ENCODE results near the gene RALGAPB.

RALGAPB gene

DNA sequence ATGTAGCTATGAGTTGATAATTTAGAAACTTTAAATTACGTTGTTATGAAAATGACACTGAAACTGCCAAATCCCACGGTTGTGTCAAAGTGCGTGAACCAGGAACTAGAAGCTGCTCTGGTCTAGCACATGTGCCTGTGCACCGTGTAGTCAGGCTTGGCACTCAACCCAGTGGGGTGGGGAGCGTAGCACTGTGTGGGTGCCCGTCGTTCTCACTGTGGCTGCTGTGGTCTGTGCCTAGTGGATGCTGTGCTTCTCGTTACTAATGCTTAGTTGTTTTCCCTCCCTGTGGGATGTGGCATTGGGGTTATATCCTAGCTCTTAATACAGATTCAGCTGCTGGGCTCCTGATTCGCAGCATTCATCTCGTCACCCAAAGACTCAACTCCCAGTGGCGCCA is 62.1 kb downstream of the RALGAPB start:
- H3K4me2 ChIP-seq (ENCODE audit: low read depth, low read length), result no peak overlapping the region
- 0 out of 2 replicates have a peak, but pooled peaks cover 5% of the 10 kb centered on the region for H3K36me3 ChIP-seq (replicated peaks; ENCODE audit: insufficient read depth, low read length)
- no peak overlapping the region for H3K27ac ChIP-seq (ENCODE audit: low read length)
- H3K4me3 ChIP-seq (ENCODE audit: low read length), result no peak overlapping the region
- no peaks in the 10 kb centered on the region for H3K9me2 ChIP-seq (replicated peaks; ENCODE audit: insufficient read depth, low read length)
- H3F3A ChIP-seq (ENCODE audit: insufficient read depth, low read length), result no peaks in the 10 kb centered on the region
- no peak overlapping the region for H3K9ac ChIP-seq (ENCODE audit: low read length)
- TF ChIP-seq EZH2phosphoT487 (IDR thresholded peaks at IDR 0.05; ENCODE audit: low read length) (no peak), EZH2 (optimal IDR thresholded peaks at IDR 0.05; ENCODE audit: low read depth, low read length) (no peak)
- TF ChIP-seq, protein P1, sequence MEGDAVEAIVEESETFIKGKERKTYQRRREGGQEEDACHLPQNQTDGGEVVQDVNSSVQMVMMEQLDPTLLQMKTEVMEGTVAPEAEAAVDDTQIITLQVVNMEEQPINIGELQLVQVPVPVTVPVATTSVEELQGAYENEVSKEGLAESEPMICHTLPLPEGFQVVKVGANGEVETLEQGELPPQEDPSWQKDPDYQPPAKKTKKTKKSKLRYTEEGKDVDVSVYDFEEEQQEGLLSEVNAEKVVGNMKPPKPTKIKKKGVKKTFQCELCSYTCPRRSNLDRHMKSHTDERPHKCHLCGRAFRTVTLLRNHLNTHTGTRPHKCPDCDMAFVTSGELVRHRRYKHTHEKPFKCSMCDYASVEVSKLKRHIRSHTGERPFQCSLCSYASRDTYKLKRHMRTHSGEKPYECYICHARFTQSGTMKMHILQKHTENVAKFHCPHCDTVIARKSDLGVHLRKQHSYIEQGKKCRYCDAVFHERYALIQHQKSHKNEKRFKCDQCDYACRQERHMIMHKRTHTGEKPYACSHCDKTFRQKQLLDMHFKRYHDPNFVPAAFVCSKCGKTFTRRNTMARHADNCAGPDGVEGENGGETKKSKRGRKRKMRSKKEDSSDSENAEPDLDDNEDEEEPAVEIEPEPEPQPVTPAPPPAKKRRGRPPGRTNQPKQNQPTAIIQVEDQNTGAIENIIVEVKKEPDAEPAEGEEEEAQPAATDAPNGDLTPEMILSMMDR (IDR thresholded peaks at IDR 0.05; ENCODE audit: low read length), result no peak
- no peak overlapping the region for H2AFZ ChIP-seq (ENCODE audit: low read length)
- H4K20me1 ChIP-seq (ENCODE audit: insufficient read depth, low read length), result no peaks in the 10 kb centered on the region
- H3K9me3 ChIP-seq (replicated peaks; ENCODE audit: insufficient read depth, low read length), result no peaks in the 10 kb centered on the region
- no peak for DNase-seq
- H3K4me1 ChIP-seq (ENCODE audit: low read length), result no peaks in the 10 kb centered on the region
- no peaks in the 10 kb centered on the region for H3K27me3 ChIP-seq (replicated peaks; ENCODE audit: insufficient read depth, low read length)
- H3K79me2 ChIP-seq (ENCODE audit: low read length), result no peaks in the 10 kb centered on the region

- DNase-seq, result no peak
- TF ChIP-seq EZH2phosphoT487 (IDR thresholded peaks at IDR 0.05; ENCODE audit: low read length) (no peak), EZH2 (optimal IDR thresholded peaks at IDR 0.05; ENCODE audit: low read depth, low read length) (no peak)
- TF ChIP-seq, protein P1 (IDR thresholded peaks at IDR 0.05; ENCODE audit: low read length), result no peak
- no peaks in the 10 kb centered on the region for H3K27me3 ChIP-seq (replicated peaks; ENCODE audit: insufficient read depth, low read length)
- no peaks in the 10 kb centered on the region for H4K20me1 ChIP-seq (ENCODE audit: insufficient read depth, low read length)
- no peak overlapping the region for H3K4me2 ChIP-seq (ENCODE audit: low read depth, low read length)
- H3K27ac ChIP-seq (ENCODE audit: low read length), result no peak overlapping the region
- H3K4me3 ChIP-seq (ENCODE audit: low read length), result no peak overlapping the region
- H3K36me3 ChIP-seq (replicated peaks; ENCODE audit: insufficient read depth, low read length), result 0 out of 2 replicates have a peak, but pooled peaks cover 5% of the 10 kb centered on the region
- H3K9me3 ChIP-seq (replicated peaks; ENCODE audit: insufficient read depth, low read length), result no peaks in the 10 kb centered on the region
- H3K4me1 ChIP-seq (ENCODE audit: low read length), result no peaks in the 10 kb centered on the region
- H3K9me2 ChIP-seq (replicated peaks; ENCODE audit: insufficient read depth, low read length), result no peaks in the 10 kb centered on the region
- no peak overlapping the region for H3K9ac ChIP-seq (ENCODE audit: low read length)
- no peak overlapping the region for H2AFZ ChIP-seq (ENCODE audit: low read length)
- no peaks in the 10 kb centered on the region for H3K79me2 ChIP-seq (ENCODE audit: low read length)
- no peaks in the 10 kb centered on the region for H3F3A ChIP-seq (ENCODE audit: insufficient read depth, low read length)
Measured at GRCh38 chr20:38536310-38536709, 63.7 kb downstream of the RALGAPB start.

DNA sequence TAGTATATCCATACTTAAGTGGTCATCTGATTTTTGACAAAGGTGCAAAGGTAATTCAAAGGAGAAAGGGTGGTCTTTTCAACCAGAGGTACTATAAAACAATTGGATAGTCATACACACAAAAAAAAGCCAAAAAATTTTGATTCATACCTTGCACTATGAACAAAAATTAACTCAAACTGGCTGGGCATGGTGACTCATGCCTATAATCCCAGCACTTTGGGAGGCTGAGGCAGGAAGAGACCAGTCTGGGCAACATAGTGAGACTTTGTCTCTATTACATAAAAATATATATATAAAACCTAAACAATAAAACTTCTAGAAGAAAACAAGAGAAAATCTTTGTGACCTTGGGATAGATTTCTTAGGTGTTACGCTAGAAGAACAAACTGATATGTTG is 64.5 kb downstream of the RALGAPB start:
- Histone ChIP-seq H3K27me3 (replicated peaks; ENCODE audit: insufficient read depth, low read length) (no peaks in the 10 kb centered on the region), H2AFZ (ENCODE audit: low read length) (no peak overlapping the region), H3K9ac (ENCODE audit: low read length) (no peak overlapping the region), H3K4me2 (ENCODE audit: low read depth, low read length) (no peak overlapping the region), H3K4me3 (ENCODE audit: low read length) (no peak overlapping the region), H3K79me2 (ENCODE audit: low read length) (no peaks in the 10 kb centered on the region), H3K4me1 (ENCODE audit: low read length) (no peaks in the 10 kb centered on the region), H3K9me3 (replicated peaks; ENCODE audit: insufficient read depth, low read length) (no peaks in the 10 kb centered on the region), H3K27ac (ENCODE audit: low read length) (no peak overlapping the region), H3K9me2 (replicated peaks; ENCODE audit: insufficient read depth, low read length) (no peaks in the 10 kb centered on the region), H3K36me3 (replicated peaks; ENCODE audit: insufficient read depth, low read length) (peaks cover 5% of the 10 kb centered on the region; the same call in 1 of the 2 replicates), H4K20me1 (ENCODE audit: insufficient read depth, low read length) (no peaks in the 10 kb centered on the region), H3F3A (ENCODE audit: insufficient read depth, low read length) (no peaks in the 10 kb centered on the region)
- TF ChIP-seq EZH2phosphoT487 (IDR thresholded peaks at IDR 0.05; ENCODE audit: low read length) (no peak), EZH2 (optimal IDR thresholded peaks at IDR 0.05; ENCODE audit: low read depth, low read length) (no peak)
- TF ChIP-seq, protein P1 (IDR thresholded peaks at IDR 0.05; ENCODE audit: low read length), result no peak
- no peak for DNase-seq

Measured in MM.1S (cell line).